ENCODE measurements around the gene BICD2. TPM values are rescaled to one million over a fixed set of nuclear protein-coding genes. Genes with fewer than 3 reads are reported as not detected.

Gene BICD2
- total RNA-seq, 1 experiment from 2014 or later = 51.8 TPM

- peak; percentile 99 for DNase-seq (ENCODE audit: low read depth)
Measured at GRCh38 chr9:92669890-92670708, 94.5 kb downstream of the BICD2 start, which contains the start of gene IPPK. Gene IPPK, minus strand, starts transcription at chr9:92670131. Its CDS starts 143 bp downstream, at chr9:92669988.

DNA sequence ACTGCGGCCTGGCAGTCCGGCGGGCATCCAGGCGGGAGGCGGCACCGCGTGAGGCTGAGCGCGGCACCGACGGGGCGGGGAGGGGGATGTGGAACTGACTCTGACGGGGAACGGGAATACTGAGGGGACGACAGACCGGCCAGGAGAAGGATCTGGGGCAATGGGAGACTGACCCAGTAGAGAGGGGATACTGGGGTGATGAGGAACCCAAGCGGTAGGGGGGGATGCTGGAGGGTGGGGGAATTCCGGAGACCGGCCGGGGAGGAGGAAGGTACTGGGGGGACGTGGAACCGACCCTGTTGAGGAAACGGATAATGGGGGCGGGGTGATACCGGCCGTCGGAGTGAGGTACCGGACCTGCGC lies 95.1 kb downstream of the BICD2 start:
- DNase-seq (ENCODE audit: low read depth) = no peak

DNA sequence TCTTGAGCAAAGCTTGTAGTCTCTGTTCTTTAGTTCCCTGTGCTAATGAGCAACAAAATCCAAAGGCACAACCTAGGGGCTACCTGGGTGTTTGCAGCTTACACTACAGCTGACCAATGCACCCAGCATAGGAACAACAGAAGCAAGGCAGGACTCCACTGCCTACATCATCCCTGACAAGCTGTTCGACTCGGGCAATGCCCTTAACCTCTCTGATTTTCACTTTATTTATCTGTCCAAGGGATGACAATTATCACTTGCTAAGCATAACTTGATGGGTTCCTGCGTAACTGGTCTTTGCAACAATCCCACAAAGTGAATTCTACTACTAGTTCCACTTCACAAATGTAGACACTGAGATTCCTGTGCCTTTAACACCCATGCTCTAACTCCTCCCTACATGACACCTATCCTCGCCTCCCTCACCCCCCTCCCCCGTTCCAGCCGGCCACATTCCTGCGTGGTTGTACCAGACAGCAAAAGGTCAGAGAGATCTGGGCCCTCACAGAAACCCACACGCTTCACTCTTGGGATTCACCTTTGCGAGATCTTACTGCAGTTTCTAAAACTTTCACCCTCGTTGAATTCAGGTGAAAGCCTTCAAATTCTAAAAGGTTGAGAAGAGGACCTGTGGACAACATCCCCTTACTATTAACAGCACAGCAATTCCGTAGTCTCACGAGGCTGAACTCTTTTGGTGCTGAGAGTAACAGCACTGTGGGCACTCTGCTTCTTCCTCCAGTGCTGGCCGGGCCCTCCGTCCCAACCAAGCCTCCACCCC lies 95.7 kb downstream of the BICD2 start:
- peak; percentile 35 for DNase-seq (ENCODE audit: low read depth)

DNA sequence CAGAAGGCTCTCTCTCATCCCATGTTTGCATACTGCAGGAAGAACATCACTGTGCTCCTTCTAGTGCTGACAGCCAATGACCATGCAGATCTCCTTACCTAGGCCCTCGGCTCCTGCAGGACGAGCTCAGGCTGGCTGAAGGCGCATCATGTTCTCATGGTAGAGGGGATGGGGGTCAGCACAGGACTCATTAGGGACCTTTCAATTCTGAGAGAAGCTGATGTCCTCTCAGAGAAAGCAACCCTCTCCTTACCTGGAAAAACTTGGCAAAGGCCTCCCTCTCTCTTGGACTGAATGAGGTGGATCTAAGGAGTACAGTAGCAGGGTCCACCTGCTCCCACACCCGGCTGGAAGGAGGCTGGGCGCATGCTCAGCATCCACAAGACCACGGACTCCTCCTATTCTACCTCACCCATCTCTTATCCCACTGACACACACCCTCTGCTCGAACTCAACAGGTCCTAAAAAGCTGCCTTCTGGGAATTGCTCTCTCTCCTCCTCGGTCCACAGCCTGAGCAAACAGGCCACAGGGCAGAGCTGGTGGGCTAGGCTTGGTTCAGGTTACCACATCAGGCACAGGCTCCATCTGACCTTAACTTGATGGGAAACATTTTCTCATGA lies 97.6 kb downstream of the BICD2 start:
- DNase-seq (ENCODE audit: low read depth) = no peak

DNA sequence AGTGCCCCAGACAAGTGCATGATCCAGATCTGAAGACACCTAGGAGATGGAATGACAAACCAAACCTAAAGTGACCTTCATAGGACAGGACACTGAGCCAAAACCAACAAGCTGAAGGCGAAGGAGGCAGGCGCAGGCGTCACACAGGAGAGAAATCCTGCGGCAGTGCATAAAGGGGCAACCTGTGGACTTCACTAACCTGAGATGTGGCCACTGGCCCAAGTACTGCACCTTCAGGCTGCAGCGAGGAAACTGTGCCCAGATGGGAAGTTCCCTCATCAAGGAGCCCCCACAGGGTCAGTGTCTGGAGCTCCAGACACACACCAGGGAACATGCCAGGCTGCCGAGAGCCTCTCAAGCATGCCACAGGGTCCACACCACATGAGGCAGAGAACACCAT lies 98.4 kb downstream of the BICD2 start:
- no peak for DNase-seq (ENCODE audit: low read depth)

DNA sequence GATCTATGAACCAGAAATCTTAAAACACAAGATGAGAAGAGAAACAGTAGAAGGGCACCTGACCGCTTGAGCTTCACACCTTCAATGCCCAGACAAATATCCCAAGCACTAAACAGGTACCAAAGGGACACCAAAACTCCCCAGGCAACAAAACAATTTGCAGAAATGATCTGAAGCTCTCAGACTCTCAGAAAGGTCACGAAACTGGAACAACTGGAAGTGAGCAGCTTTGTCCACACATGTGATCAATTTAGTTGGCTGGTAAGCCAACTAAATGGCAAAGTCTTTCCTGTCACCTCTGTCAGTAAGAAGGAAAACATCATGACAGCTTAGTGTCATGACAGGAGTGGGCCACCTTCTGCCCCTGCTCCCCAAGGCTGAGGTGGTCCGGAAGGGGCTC lies 98.8 kb downstream of the BICD2 start:
- no peak for DNase-seq (ENCODE audit: low read depth)

GRCh38 chr9:92664394-92665152 lies 100.1 kb downstream of the BICD2 start:
- no peak for DNase-seq (ENCODE audit: low read depth)

GRCh38 chr9:92663951-92664350 lies 100.7 kb downstream of the BICD2 start:
- DNase-seq (ENCODE audit: low read depth) = no peak

DNA sequence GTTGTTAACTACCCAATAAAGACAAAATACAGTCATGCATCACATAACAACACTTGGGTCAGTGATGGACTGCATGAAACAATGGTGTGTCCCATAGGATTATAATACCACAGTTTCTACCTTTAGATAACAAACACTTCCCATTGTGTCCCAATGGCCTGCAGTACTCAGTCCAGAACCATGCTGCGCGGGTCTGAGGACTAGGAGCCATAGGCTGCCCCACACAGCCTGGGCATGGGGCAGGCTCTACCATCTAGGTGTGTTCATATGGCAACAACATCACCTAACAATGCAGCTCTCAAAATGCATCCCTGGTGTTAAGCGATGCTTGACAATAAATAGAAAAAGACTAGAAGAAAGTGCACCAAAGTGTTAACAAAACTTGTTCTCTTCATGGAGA lies 101.5 kb downstream of the BICD2 start:
- no peak for DNase-seq (ENCODE audit: low read depth)

DNA sequence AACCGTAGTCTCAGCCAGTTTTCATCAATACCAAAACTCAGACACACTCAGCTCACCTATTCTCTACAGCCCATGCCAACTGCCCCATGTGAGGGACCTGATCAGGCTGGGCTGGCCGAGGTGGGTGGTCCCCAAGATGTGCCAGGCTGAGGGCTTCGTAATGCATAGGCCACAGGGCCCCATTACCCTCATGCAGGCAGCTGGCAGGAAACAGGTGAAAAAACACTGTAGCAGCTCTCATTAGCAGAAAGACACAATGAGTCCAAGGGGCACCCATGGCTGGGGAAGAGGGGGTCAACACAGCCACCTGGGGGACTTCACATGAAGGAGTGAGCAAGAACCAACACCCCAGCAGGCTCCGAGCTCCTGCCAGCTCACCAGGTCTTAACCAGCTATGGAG lies 102.9 kb downstream of the BICD2 start:
- no peak for DNase-seq (ENCODE audit: low read depth)

Other genes with a start within 250 kb of the BICD2 start
- 0.11 and 0.17 TPM in 2 replicates for gene ECM2, start 228.8 kb downstream of the BICD2 start, total RNA-seq (2014; rRNA removed; shearing (Covaris generic))
- gene IPPK, start 94.7 kb downstream of the BICD2 start, total RNA-seq (2014; rRNA removed; shearing (Covaris generic)) = 21.5 and 25.0 TPM in 2 replicates
- gene ZNF484, start 113.2 kb upstream of the BICD2 start, total RNA-seq (2014; rRNA removed; shearing (Covaris generic)) = 4.9 and 5.5 TPM in 2 replicates
- gene FGD3, start 182.7 kb upstream of the BICD2 start, total RNA-seq (2014; rRNA removed; shearing (Covaris generic)) = 0.06 TPM in 1 of 2 replicates, not detected in the other